Panc1 (cell line): ENCODE results near the gene LHFPL3.

Experiments used
- CTCF ChIP-seq: fragments of 450-650 bp; IDR thresholded peaks from 2 replicates; pipeline ENCODE4 v1.5.1; 2017; ENCODE audit warnings: mild to moderate bottlenecking
- POLR2AphosphoS5 ChIP-seq: IDR thresholded peaks from 2 replicates; pipeline ENCODE4 v1.6.1; 2012; ENCODE audit warnings: mild to moderate bottlenecking, low read depth, low read length, moderate library complexity

DNA sequence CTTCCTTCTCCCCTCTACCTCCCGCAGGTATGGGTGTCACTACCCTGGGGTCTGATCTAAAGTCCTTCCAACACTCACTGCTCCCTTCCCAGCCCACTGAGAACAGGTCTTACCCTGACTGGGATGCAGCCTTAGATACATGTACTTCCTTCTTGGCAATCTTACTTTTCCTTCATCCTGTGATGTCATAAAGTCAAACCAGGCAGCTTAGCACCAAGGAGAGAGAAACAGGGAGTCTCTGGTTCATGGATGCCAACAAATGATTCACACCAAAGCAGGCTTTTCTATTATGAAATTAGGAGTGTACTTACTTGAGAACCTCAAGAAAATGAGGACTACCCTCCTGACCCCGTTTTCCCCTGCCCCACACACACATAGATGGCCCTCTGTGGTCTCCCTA is 574.6 kb downstream of the LHFPL3 start:
- TF ChIP-seq CTCF (no peak), POLR2AphosphoS5 (no peak)
